ENCODE results near the gene PITPNM2. TPM values are rescaled to one million over a fixed set of nuclear protein-coding genes. Genes with fewer than 3 reads are reported as not detected.

The PITPNM2 gene
- total RNA-seq, 1 donor from 2014 or later = 11.0 TPM

DNA sequence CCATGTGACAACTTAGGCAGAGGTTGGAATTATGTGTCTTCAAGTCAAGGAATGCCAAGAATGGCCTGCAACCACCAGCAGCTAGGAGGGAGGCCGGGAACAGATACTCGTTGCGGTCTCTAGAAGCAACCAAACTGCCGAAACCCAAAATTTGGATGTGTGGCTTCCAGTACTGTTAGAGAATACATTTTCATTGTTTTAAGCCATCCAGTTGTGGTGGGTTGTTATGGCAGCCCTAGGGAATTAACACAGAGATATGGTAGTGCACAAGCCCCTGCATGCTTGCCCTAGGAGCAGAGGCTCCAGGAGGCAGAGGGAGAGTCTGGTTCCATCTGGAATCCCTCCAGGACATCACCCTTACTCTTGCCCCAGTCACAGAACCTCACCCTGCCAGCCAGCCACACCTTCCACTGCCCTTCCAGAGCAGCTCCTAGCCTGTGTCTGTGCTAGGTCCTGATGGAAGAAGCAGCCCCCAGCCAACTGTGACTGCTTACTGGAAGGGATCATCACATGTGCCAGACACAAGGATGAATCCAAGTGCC is 19.5 kb downstream of the PITPNM2 start:
- DNase-seq (ENCODE audit: extremely low spot score, unreplicated experiment) = no peak
- H3K4me3 Mint-ChIP-seq (ENCODE audit: unreplicated experiment) = no peak overlapping the region
- no peaks in the 10 kb centered on the region for H3K36me3 Mint-ChIP-seq (ENCODE audit: unreplicated experiment)

DNA sequence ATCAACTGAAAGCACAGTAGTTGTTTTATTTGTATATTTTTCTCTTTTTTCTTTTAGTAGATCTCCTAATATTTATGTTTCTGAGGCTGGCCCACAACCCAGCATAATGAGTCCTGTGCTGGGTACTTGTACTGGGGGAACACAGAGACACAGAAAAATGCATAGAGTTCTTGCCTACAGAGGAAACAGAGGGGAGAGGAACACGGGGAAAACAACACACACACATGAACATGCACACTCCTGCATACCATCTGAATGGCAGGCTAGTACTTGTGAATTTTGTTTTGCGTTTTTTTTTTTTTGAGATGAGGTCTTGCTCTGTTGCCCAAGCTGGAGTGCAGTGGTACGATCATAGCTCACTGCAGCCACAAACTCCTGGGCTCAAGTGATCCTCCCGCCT is 21.3 kb downstream of the PITPNM2 start:
- Mint-ChIP-seq H3K27me3 (ENCODE audit: unreplicated experiment) (no peaks in the 10 kb centered on the region), H3K9me3 (ENCODE audit: unreplicated experiment) (no peaks in the 10 kb centered on the region), H3K4me1 (ENCODE audit: unreplicated experiment) (peaks cover 51% of the 10 kb centered on the region), H3K4me3 (ENCODE audit: unreplicated experiment) (no peak overlapping the region), H3K27ac (ENCODE audit: unreplicated experiment) (no peak overlapping the region), H3K36me3 (ENCODE audit: unreplicated experiment) (no peaks in the 10 kb centered on the region)
- DNase-seq (ENCODE audit: extremely low spot score, unreplicated experiment) = no peak
- TF ChIP-seq, protein P1, sequence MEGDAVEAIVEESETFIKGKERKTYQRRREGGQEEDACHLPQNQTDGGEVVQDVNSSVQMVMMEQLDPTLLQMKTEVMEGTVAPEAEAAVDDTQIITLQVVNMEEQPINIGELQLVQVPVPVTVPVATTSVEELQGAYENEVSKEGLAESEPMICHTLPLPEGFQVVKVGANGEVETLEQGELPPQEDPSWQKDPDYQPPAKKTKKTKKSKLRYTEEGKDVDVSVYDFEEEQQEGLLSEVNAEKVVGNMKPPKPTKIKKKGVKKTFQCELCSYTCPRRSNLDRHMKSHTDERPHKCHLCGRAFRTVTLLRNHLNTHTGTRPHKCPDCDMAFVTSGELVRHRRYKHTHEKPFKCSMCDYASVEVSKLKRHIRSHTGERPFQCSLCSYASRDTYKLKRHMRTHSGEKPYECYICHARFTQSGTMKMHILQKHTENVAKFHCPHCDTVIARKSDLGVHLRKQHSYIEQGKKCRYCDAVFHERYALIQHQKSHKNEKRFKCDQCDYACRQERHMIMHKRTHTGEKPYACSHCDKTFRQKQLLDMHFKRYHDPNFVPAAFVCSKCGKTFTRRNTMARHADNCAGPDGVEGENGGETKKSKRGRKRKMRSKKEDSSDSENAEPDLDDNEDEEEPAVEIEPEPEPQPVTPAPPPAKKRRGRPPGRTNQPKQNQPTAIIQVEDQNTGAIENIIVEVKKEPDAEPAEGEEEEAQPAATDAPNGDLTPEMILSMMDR (IDR thresholded peaks at IDR 0.05) = no peak

More for the DNA sequence above, 19.5 kb downstream of the PITPNM2 start:
- Mint-ChIP-seq H3K9me3 (ENCODE audit: unreplicated experiment) (no peaks in the 10 kb centered on the region), H3K4me1 (ENCODE audit: unreplicated experiment) (peaks cover 50% of the 10 kb centered on the region), H3K27me3 (ENCODE audit: unreplicated experiment) (no peaks in the 10 kb centered on the region), H3K27ac (ENCODE audit: unreplicated experiment) (peak overlapping the region; percentile 54)
- TF ChIP-seq, protein P1 (IDR thresholded peaks at IDR 0.05) = no peak

DNA sequence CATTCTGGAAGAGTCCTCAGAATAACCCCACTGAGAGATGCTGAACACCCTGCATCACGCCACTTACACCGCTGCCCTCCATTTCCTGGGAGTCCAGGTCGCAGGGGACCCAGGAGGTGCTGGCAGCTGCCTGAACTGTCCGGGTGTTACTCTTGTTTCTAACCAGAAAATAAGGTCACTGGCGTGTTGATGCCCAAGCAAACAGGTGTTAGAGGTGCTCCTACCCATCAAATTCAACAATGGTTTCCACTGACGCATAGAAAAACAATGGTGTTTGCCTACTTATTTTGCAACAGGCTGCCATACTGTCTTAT is 23.8 kb downstream of the PITPNM2 start:
- no peak overlapping the region for H3K4me3 Mint-ChIP-seq (ENCODE audit: unreplicated experiment)
- no peaks in the 10 kb centered on the region for H3K9me3 Mint-ChIP-seq (ENCODE audit: unreplicated experiment)
- TF ChIP-seq, protein P1 (IDR thresholded peaks at IDR 0.05) = no peak
- peak overlapping the region; percentile 96 for H3K27ac Mint-ChIP-seq (ENCODE audit: unreplicated experiment)
- no peaks in the 10 kb centered on the region for H3K27me3 Mint-ChIP-seq (ENCODE audit: unreplicated experiment)
- no peak for DNase-seq (ENCODE audit: extremely low spot score, unreplicated experiment)
- no peaks in the 10 kb centered on the region for H3K36me3 Mint-ChIP-seq (ENCODE audit: unreplicated experiment)
- peaks cover 43% of the 10 kb centered on the region for H3K4me1 Mint-ChIP-seq (ENCODE audit: unreplicated experiment)

DNA sequence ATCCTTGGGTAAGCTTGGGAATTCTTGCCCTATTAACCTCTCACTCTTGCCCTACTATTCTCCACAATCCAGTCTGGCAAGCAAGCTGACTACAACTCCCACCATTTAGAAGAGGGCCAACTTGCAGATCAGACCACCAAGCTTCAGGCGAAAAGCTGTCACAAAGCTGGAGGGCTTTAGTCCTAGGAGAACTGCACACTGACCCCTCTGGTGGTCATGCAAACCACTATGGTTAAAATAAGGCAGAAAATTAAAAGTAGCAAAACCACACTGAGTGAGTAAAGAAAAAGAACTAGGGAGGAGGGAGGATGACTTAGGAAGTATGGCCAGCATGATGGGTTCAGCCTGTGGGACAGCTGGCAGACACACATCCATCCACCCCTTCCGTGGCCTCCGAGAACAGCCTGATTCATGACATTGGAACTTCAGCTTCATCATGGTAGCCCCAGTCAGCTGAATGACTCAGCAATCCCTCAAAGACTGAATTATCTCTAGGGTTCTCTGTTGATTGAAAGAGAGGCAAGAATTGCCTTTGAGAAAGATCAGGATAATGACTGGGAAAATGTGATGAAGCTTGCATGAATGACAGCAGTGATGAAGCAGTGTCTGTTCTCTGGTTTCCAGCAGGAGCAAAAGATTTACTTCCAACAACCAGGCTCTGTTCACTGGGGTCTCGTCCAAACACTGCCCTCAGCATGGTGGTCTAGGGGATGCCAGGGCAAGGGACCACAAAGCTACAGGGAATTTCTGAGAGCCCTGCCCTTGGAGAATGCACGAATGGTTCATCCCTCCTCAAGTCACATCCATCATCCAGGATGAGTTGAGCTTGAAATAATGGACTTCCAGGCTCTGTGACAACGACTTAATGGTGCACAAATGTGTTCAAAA is 24.4 kb downstream of the PITPNM2 start:
- Mint-ChIP-seq H3K27ac (ENCODE audit: unreplicated experiment) (peak overlapping the region; percentile 96), H3K4me3 (ENCODE audit: unreplicated experiment) (peak overlapping the region; percentile 34)

DNA sequence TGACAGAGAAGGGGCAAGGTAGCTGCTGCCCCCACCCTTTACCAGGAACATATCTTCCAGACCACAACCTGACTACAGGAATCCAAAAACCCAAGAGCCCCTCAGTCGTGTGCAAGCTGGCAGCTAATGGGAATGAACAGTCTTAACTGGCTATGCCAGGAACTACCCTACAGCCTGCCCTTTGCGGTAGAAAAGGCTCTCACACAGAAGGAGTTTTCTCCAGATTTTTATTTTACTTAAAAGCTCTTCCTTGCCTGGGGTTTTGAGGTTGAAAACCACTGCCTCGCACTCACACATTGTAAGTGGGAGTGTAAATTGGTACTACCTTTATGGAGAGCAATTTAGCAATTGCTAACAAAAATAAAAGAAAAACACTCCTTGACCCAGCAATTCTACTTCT is 28.3 kb downstream of the PITPNM2 start:
- no peaks in the 10 kb centered on the region for H3K27me3 Mint-ChIP-seq (ENCODE audit: unreplicated experiment)
- H3K4me3 Mint-ChIP-seq (ENCODE audit: unreplicated experiment) = no peak overlapping the region

More for the DNA sequence above, 24.4 kb downstream of the PITPNM2 start:
- Mint-ChIP-seq H3K36me3 (ENCODE audit: unreplicated experiment) (no peaks in the 10 kb centered on the region), H3K4me1 (ENCODE audit: unreplicated experiment) (peaks cover 39% of the 10 kb centered on the region), H3K9me3 (ENCODE audit: unreplicated experiment) (no peaks in the 10 kb centered on the region), H3K27me3 (ENCODE audit: unreplicated experiment) (no peaks in the 10 kb centered on the region)
- no peak for DNase-seq (ENCODE audit: extremely low spot score, unreplicated experiment)
- TF ChIP-seq, protein P1 (IDR thresholded peaks at IDR 0.05) = peak; percentile 37

More for the DNA sequence above, 28.3 kb downstream of the PITPNM2 start:
- TF ChIP-seq, protein P1 (IDR thresholded peaks at IDR 0.05) = no peak
- H3K36me3 Mint-ChIP-seq (ENCODE audit: unreplicated experiment) = no peaks in the 10 kb centered on the region
- peaks cover 29% of the 10 kb centered on the region for H3K4me1 Mint-ChIP-seq (ENCODE audit: unreplicated experiment)
- no peak overlapping the region for H3K27ac Mint-ChIP-seq (ENCODE audit: unreplicated experiment)
- no peak for DNase-seq (ENCODE audit: extremely low spot score, unreplicated experiment)
- no peaks in the 10 kb centered on the region for H3K9me3 Mint-ChIP-seq (ENCODE audit: unreplicated experiment)

All from osteocyte (in vitro differentiated cells).